Hepatocyte (in vitro differentiated cells): Measurements from ENCODE around the gene ITGA11. TPM values are rescaled to one million over a fixed set of nuclear protein-coding genes. Genes with fewer than 3 reads are reported as not detected.

ENCODE experiments used
- DNase-seq: peaks from one replicate; pipeline ENCODE4 v3.0.0-alpha.2; 2016; ENCODE audit warnings: low spot score
- H2AFZ ChIP-seq: fragments of 200-600 bp; sonication (generic); 2 replicates; pipeline ENCODE4 v1.6.0; 2016; ENCODE audit warnings: antibody characterized with exemption, mild to moderate bottlenecking
- H3K27ac ChIP-seq: fragments of 200-600 bp; sonication (generic); 2 replicates; pipeline ENCODE4 v1.5.1; 2016; ENCODE audit warnings: mild to moderate bottlenecking
- H3K27me3 ChIP-seq: fragments of 200-600 bp; sonication (generic); 2 replicates; pipeline ENCODE4 v1.6.1; 2016
- H3K36me3 ChIP-seq: fragments of 200-600 bp; sonication (generic); replicated peaks from 2 replicates; pipeline ENCODE4 v1.5.1; 2016; ENCODE audit warnings: low read depth; ENCODE audit not compliant: insufficient read depth
- H3K4me1 ChIP-seq: fragments of 200-600 bp; sonication (generic); 2 replicates; pipeline ENCODE4 v1.5.1; 2016; ENCODE audit warnings: mild to moderate bottlenecking, moderate library complexity; ENCODE audit not compliant: insufficient read depth
- H3K4me2 ChIP-seq: fragments of 200-600 bp; sonication (generic); 2 replicates; pipeline ENCODE4 v1.6.0; 2016
- H3K4me3 ChIP-seq: fragments of 200-600 bp; sonication (generic); 2 replicates; pipeline ENCODE4 v1.5.1; 2016; ENCODE audit warnings: mild to moderate bottlenecking
- H3K79me2 ChIP-seq: fragments of 200-600 bp; sonication (generic); 2 replicates; pipeline ENCODE4 v1.6.0; 2017; ENCODE audit warnings: mild to moderate bottlenecking
- H3K9me2 ChIP-seq: fragments of 200-600 bp; sonication (generic); replicated peaks from 2 replicates; pipeline ENCODE4 v1.6.0; 2017; ENCODE audit warnings: mild to moderate bottlenecking; ENCODE audit not compliant: insufficient read depth
- H3K9me3 ChIP-seq: fragments of 200-600 bp; sonication (generic); 2 replicates; pipeline ENCODE4 v1.5.1; 2016; ENCODE audit warnings: low read depth, mild to moderate bottlenecking
- H4K20me1 ChIP-seq: fragments of 200-600 bp; sonication (generic); 2 replicates; pipeline ENCODE4 v1.6.0; 2016; ENCODE audit warnings: mild to moderate bottlenecking; ENCODE audit not compliant: insufficient read depth, poor library complexity, severe bottlenecking
- EZH2 ChIP-seq: fragments of 200-600 bp; sonication (generic); IDR thresholded peaks from 2 replicates; pipeline ENCODE4 v1.6.1; 2016; ENCODE audit warnings: antibody characterized with exemption, mild to moderate bottlenecking, borderline replicate concordance
- EZH2phosphoT487 ChIP-seq: fragments of 200-600 bp; sonication (generic); IDR thresholded peaks from one replicate; pipeline ENCODE4 v1.6.1; 2018; ENCODE audit warnings: antibody characterized with exemption, mild to moderate bottlenecking, low read depth, moderate library complexity; ENCODE audit not compliant: unreplicated experiment, severe bottlenecking
- WGBS: methylation state at CpG from one replicate; pipeline ENCODE4 v1.1.6; 2016; ENCODE audit warnings: low lambda C conversion rate; ENCODE audit errors: missing lambda C conversion rate; 5-methylcytosine and 5-hydroxymethylcytosine counted together
- polyA plus RNA-seq: library from polyadenylated mRNA; unstranded; fragments of >200 nt; fragmentation: Nextera tagmentation; extraction: Ambion mirVana; gene quantifications from 2 replicates; pipeline ENCODE4 v1.2.1, GENCODE V29; 2016
- total RNA-seq: library from RNA; depleted of rRNA; stranded (reverse); fragments of >200 nt; gene quantifications from 2 replicates; pipeline ENCODE4 v1.2.3, GENCODE V29; 2014
- TF ChIP-seq, protein P1 (sequence below): fragments of 200-600 bp; sonication (generic); IDR thresholded peaks from 2 replicates; pipeline ENCODE4 v1.5.1; 2016; ENCODE audit warnings: antibody characterized with exemption, mild to moderate bottlenecking; ENCODE audit not compliant: poor library complexity

Gene ITGA11
- total and polyA plus RNA-seq, 2 experiments from 2014 or later, result 9.7 to 19.6 TPM

DNA sequence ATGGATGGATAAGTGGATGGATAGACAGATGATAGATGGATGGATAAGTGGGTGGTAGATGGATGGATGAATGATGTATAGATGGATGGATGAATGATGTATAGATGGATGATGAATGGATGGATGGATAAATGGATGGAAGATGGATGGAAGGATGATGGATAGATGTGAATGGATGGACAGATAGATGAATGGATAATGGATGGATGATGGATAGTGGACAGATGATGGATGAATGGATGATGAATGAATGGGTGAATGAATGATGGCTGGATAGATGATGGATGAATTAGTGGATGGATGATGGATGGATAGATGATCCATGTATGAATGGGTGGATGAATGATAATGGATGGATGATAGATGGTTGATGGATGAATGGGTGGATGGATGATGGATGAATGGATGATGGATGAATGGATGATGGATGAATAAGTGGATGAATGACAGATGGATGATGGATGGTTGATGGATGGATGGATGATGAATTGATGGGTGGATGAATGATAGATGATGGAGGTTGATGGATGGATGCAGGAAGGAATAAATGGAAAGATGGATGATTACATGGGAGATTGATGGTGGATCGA is 69.3 kb downstream of the ITGA11 start:
- 100% methylated on average over 1 of the region's 1 CpG for WGBS
- no peak for DNase-seq

DNA sequence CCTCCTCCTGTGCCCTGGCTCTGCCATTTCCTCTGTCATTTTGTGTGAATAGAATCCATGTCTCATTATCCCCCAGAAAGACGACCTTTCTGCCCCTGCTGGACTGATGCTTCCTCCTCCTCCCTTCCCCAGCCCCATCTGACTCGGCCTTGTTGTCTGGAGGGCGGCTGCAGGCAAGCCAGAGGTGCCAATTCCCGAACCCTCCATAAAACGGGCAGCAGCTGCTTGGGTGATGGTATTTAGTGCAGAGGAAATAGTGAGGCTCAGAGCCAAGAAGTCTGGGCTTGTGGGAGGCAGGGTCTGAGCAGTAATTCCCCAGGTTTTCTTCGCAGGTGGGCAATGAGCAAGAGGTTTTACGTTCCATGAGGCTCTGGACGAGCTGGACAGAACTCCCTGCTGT is 71.2 kb downstream of the ITGA11 start:
- no peaks in the 10 kb centered on the region for H3K27me3 ChIP-seq
- H3K9me2 ChIP-seq, result no peaks in the 10 kb centered on the region
- TF ChIP-seq, protein P1, sequence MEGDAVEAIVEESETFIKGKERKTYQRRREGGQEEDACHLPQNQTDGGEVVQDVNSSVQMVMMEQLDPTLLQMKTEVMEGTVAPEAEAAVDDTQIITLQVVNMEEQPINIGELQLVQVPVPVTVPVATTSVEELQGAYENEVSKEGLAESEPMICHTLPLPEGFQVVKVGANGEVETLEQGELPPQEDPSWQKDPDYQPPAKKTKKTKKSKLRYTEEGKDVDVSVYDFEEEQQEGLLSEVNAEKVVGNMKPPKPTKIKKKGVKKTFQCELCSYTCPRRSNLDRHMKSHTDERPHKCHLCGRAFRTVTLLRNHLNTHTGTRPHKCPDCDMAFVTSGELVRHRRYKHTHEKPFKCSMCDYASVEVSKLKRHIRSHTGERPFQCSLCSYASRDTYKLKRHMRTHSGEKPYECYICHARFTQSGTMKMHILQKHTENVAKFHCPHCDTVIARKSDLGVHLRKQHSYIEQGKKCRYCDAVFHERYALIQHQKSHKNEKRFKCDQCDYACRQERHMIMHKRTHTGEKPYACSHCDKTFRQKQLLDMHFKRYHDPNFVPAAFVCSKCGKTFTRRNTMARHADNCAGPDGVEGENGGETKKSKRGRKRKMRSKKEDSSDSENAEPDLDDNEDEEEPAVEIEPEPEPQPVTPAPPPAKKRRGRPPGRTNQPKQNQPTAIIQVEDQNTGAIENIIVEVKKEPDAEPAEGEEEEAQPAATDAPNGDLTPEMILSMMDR, result no peak
- TF ChIP-seq EZH2 (no peak), EZH2phosphoT487 (no peak)
- no peaks in the 10 kb centered on the region for H3K36me3 ChIP-seq
- DNase-seq, result no peak
- no peaks in the 10 kb centered on the region for H3K79me2 ChIP-seq
- H3K4me1 ChIP-seq, result peaks cover 14% of the 10 kb centered on the region
- no peaks in the 10 kb centered on the region for H4K20me1 ChIP-seq
- H3K4me2 ChIP-seq, result no peak overlapping the region
- WGBS, result 65% methylated on average over 8 of the region's 8 CpGs
- H3K4me3 ChIP-seq, result no peak overlapping the region
- H2AFZ ChIP-seq, result no peak overlapping the region
- H3K27ac ChIP-seq, result no peak overlapping the region
- H3K9me3 ChIP-seq, result no peaks in the 10 kb centered on the region

More for the DNA sequence above, 69.3 kb downstream of the ITGA11 start:
- H3K79me2 ChIP-seq, result no peaks in the 10 kb centered on the region
- TF ChIP-seq EZH2 (no peak), EZH2phosphoT487 (no peak)
- TF ChIP-seq, protein P1, result no peak
- H2AFZ ChIP-seq, result no peak overlapping the region
- no peaks in the 10 kb centered on the region for H3K36me3 ChIP-seq
- H3K9me2 ChIP-seq, result no peaks in the 10 kb centered on the region
- no peaks in the 10 kb centered on the region for H3K9me3 ChIP-seq
- H3K4me3 ChIP-seq, result no peak overlapping the region
- H3K4me1 ChIP-seq, result peaks cover 14% of the 10 kb centered on the region
- no peak overlapping the region for H3K27ac ChIP-seq
- H3K4me2 ChIP-seq, result no peak overlapping the region
- H4K20me1 ChIP-seq, result no peaks in the 10 kb centered on the region
- H3K27me3 ChIP-seq, result no peaks in the 10 kb centered on the region

DNA sequence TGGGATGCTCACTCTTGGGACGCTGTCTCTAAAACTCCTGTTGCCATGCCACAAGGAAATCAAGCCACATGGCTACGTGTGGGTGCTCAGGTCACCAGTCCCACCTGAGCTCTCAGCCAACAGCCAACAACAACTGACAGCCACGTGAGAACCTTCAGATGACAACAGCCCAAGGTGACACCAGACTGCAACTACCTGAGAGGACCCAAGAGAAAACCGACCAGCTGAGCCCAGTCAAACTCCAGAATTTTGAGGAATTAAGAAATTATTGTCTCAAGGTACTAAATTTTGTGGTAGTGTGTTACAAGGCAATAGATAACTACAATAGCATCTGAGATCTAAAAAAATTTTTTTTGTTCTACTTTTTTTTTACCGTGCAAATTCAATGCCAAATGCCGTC is 75.2 kb downstream of the ITGA11 start:
- TF ChIP-seq EZH2, result no peak
- no peak for TF ChIP-seq EZH2phosphoT487
- TF ChIP-seq, protein P1, result no peak
- Histone ChIP-seq H3K4me1 (no peaks in the 10 kb centered on the region), H3K36me3 (no peaks in the 10 kb centered on the region), H3K4me2 (no peak overlapping the region), H3K79me2 (no peaks in the 10 kb centered on the region), H2AFZ (no peak overlapping the region), H3K4me3 (no peak overlapping the region), H3K27me3 (no peaks in the 10 kb centered on the region), H3K9me2 (no peaks in the 10 kb centered on the region), H3K27ac (no peak overlapping the region), H3K9me3 (no peaks in the 10 kb centered on the region), H4K20me1 (no peaks in the 10 kb centered on the region)
- 93% methylated on average over 6 of the region's 6 CpGs for WGBS
- DNase-seq, result no peak
